GM12891 (cell line): ENCODE data around the gene FGF12.

Experiments used
- POLR2A ChIP-seq: IDR thresholded peaks from 2 replicates; pipeline ENCODE4 v1.6.1; 2011; ENCODE audit warnings: low read depth, low read length, control low read depth
- POLR2AphosphoS5 ChIP-seq: IDR thresholded peaks from 2 replicates; pipeline ENCODE4 v1.6.1; 2011; ENCODE audit warnings: low read depth, low read length, control low read depth

GRCh38 chr3:192249516-192249915, 477.8 kb downstream of the FGF12 start:
- TF ChIP-seq POLR2A (no peak), POLR2AphosphoS5 (no peak)
